ENCODE results near the gene EDNRA.

The EDNRA gene

DNA sequence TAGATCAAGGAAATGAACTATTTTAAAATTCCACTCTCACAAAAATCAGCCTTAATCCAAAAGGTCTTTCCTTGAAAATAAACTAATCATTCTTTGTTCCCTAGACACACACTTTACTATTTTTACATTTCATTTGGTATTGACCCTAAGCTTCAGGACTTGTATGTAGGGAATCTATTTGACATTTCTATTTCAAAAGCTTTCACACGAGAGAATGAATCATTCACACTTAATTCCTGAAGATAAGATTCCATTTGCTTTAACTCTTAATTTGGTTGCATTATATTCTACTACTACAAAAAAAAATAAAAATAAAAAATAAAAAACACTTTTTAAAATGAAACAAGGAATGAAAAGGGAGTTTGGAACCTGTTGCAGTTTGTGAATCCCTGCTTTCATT is 43.7 kb downstream of the EDNRA start:
- Histone ChIP-seq H3F3A (ENCODE audit: insufficient read depth, low read length) (no peaks in the 10 kb centered on the region), H3K4me2 (ENCODE audit: low read length) (no peak overlapping the region), H3K4me1 (ENCODE audit: insufficient read depth, low read length, severe bottlenecking) (no peaks in the 10 kb centered on the region), H3K9me2 (ENCODE audit: low read depth, low read length) (no peaks in the 10 kb centered on the region), H2AFZ (ENCODE audit: low read length) (no peak overlapping the region), H3K9me3 (ENCODE audit: low read length) (no peaks in the 10 kb centered on the region), H4K20me1 (ENCODE audit: insufficient read depth, low read length) (no peaks in the 10 kb centered on the region), H3K27ac (ENCODE audit: low read depth, low read length, poor library complexity, severe bottlenecking) (no peak overlapping the region), H3K4me3 (ENCODE audit: low read depth, low read length, poor library complexity, severe bottlenecking) (no peak overlapping the region), H3K27me3 (ENCODE audit: insufficient read depth, low read length) (no peaks in the 10 kb centered on the region), H3K36me3 (ENCODE audit: insufficient read depth, low read length) (no peaks in the 10 kb centered on the region), H3K9ac (ENCODE audit: low read length) (no peak overlapping the region), H3K79me2 (ENCODE audit: insufficient read depth, low read length) (no peaks in the 10 kb centered on the region)
- TF ChIP-seq CTCF (IDR thresholded peaks at IDR 0.05; ENCODE audit: low read length), result no peak
- no peak for TF ChIP-seq EZH2 (IDR thresholded peaks at IDR 0.05; ENCODE audit: borderline replicate concordance, low read length)

- TF ChIP-seq EZH2 (IDR thresholded peaks at IDR 0.05; ENCODE audit: borderline replicate concordance, low read length) (no peak), CTCF (IDR thresholded peaks at IDR 0.05; ENCODE audit: low read length) (no peak)
These were observed 44.8 kb downstream of the EDNRA start for GRCh38 chr4:147525494-147526271.

DNA sequence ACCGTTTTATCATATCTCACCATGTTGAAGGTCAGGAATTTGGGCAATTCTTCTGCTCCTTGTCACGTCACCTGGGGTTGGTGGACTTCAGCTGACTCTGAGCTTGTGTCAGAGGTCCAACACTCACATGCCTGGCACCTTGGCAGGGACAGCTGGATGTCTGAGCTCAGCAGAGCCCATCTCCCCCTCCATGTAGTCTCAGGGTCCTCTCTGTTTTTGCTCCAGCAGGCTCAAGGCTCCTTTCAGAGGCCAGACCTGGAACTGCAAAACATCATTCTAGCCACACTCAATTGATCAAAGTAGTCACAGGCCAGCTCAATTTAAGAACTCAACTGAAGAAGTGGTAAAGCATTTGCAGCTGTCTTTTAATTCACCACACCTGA is 45.4 kb downstream of the EDNRA start:
- H3K4me2 ChIP-seq (ENCODE audit: low read length), result no peak overlapping the region

More at GRCh38 chr4:147525494-147526271, 44.8 kb downstream of the EDNRA start:
- H3K4me3 ChIP-seq (ENCODE audit: low read depth, low read length, poor library complexity, severe bottlenecking), result no peak overlapping the region
- H2AFZ ChIP-seq (ENCODE audit: low read length), result no peak overlapping the region
- no peak overlapping the region for H3K9ac ChIP-seq (ENCODE audit: low read length)
- H3K36me3 ChIP-seq (ENCODE audit: insufficient read depth, low read length), result no peaks in the 10 kb centered on the region
- no peaks in the 10 kb centered on the region for H3K79me2 ChIP-seq (ENCODE audit: insufficient read depth, low read length)
- no peaks in the 10 kb centered on the region for H3K9me2 ChIP-seq (ENCODE audit: low read depth, low read length)
- no peaks in the 10 kb centered on the region for H3F3A ChIP-seq (ENCODE audit: insufficient read depth, low read length)
- no peaks in the 10 kb centered on the region for H3K4me1 ChIP-seq (ENCODE audit: insufficient read depth, low read length, severe bottlenecking)
- no peaks in the 10 kb centered on the region for H4K20me1 ChIP-seq (ENCODE audit: insufficient read depth, low read length)
- H3K27me3 ChIP-seq (ENCODE audit: insufficient read depth, low read length), result no peaks in the 10 kb centered on the region
- no peak overlapping the region for H3K27ac ChIP-seq (ENCODE audit: low read depth, low read length, poor library complexity, severe bottlenecking)
- no peak overlapping the region for H3K4me2 ChIP-seq (ENCODE audit: low read length)
- no peaks in the 10 kb centered on the region for H3K9me3 ChIP-seq (ENCODE audit: low read length)

More for the DNA sequence above, 45.4 kb downstream of the EDNRA start:
- no peaks in the 10 kb centered on the region for H3K9me2 ChIP-seq (ENCODE audit: low read depth, low read length)
- TF ChIP-seq CTCF (IDR thresholded peaks at IDR 0.05; ENCODE audit: low read length) (peak; percentile 11; the same call in 1 of the 2 replicates), EZH2 (IDR thresholded peaks at IDR 0.05; ENCODE audit: borderline replicate concordance, low read length) (no peak)
- H2AFZ ChIP-seq (ENCODE audit: low read length), result no peak overlapping the region
- H3K27me3 ChIP-seq (ENCODE audit: insufficient read depth, low read length), result no peaks in the 10 kb centered on the region
- H4K20me1 ChIP-seq (ENCODE audit: insufficient read depth, low read length), result no peaks in the 10 kb centered on the region
- no peaks in the 10 kb centered on the region for H3K9me3 ChIP-seq (ENCODE audit: low read length)
- no peaks in the 10 kb centered on the region for H3F3A ChIP-seq (ENCODE audit: insufficient read depth, low read length)
- H3K36me3 ChIP-seq (ENCODE audit: insufficient read depth, low read length), result no peaks in the 10 kb centered on the region
- H3K9ac ChIP-seq (ENCODE audit: low read length), result no peak overlapping the region
- H3K4me1 ChIP-seq (ENCODE audit: insufficient read depth, low read length, severe bottlenecking), result no peaks in the 10 kb centered on the region
- H3K4me3 ChIP-seq (ENCODE audit: low read depth, low read length, poor library complexity, severe bottlenecking), result no peak overlapping the region
- H3K79me2 ChIP-seq (ENCODE audit: insufficient read depth, low read length), result no peaks in the 10 kb centered on the region
- no peak overlapping the region for H3K27ac ChIP-seq (ENCODE audit: low read depth, low read length, poor library complexity, severe bottlenecking)

Data from OCI-LY1 (cell line).